ENCODE results near the gene IFNL4. TPM values are rescaled to one million over a fixed set of nuclear protein-coding genes. Genes with fewer than 3 reads are reported as not detected.

Gene IFNL4
- total and polyA plus RNA-seq, 9 donors: 0.17 to 0.23 TPM; not detected in 7

DNA sequence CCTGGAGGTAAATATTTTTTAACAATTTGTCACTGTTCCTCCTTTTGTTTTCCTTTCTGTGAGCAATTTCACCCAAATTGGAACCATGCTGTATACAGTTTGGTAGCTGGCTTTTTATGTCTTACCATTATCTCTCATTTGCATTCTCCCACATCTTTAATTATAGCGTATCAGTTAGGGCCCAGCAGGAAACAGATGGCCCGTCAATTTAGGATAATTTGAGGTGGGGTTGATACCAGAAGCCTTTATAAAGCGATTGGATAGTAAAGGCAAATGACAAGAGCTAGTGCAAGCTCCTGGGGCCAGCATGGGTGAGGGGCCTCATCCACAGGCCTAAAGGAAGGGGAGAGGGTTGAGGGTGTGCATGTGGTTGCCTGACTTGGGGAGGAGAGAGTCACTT is 3.8 kb upstream of the IFNL4 start:
- Histone ChIP-seq H3K27me3 (no peaks in the 10 kb centered on the region), H3K4me1 (ENCODE audit: insufficient read depth) (no peaks in the 10 kb centered on the region), H3K36me3 (no peaks in the 10 kb centered on the region), H3K27ac (no peak overlapping the region), H3K9me3 (peaks cover 0 to 4% of the 10 kb centered on the region in 2 donors), H3K4me3 (no peak overlapping the region)
- TF ChIP-seq POLR2A (IDR thresholded peaks at IDR 0.05) (no peak), EP300 (IDR thresholded peaks at IDR 0.05) (no peak)
- TF ChIP-seq, protein P1, sequence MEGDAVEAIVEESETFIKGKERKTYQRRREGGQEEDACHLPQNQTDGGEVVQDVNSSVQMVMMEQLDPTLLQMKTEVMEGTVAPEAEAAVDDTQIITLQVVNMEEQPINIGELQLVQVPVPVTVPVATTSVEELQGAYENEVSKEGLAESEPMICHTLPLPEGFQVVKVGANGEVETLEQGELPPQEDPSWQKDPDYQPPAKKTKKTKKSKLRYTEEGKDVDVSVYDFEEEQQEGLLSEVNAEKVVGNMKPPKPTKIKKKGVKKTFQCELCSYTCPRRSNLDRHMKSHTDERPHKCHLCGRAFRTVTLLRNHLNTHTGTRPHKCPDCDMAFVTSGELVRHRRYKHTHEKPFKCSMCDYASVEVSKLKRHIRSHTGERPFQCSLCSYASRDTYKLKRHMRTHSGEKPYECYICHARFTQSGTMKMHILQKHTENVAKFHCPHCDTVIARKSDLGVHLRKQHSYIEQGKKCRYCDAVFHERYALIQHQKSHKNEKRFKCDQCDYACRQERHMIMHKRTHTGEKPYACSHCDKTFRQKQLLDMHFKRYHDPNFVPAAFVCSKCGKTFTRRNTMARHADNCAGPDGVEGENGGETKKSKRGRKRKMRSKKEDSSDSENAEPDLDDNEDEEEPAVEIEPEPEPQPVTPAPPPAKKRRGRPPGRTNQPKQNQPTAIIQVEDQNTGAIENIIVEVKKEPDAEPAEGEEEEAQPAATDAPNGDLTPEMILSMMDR (IDR thresholded peaks at IDR 0.05): no peak
- intact Hi-C loops (cut with DNase I): no loop called here
- DNase-seq: no peak
- WGBS, 3 donors: 39 to 52% (median 39%) methylated on average over 3 of the region's 3 CpGs

DNA sequence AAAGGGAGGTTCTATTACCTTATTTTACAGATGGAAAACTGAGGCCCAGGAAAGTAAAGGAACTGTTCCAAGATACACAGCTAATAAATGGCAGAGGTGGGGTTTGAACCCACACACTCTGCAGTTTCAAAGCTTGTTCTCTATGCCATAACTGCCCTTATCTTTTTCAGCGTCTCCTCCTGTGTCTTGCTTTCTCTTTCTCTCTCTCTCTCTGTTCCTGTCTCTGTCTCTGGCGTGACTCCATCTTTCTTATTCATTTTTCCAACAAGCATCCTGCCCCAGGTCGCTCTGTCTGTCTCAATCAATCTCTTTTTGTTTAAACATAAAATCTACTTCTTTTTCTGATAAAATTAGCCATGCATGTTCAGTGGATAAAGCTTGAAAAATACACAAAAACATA is 3.2 kb upstream of the IFNL4 start:
- H3K4me3 ChIP-seq: no peak overlapping the region
- H3K9me3 ChIP-seq: peaks cover 0 to 4% of the 10 kb centered on the region in 2 donors
- no peaks in the 10 kb centered on the region for H3K4me1 ChIP-seq (ENCODE audit: insufficient read depth)
- WGBS, 3 donors: 38 to 54% (median 51%) methylated on average over 3 of the region's 3 CpGs
- DNase-seq: no peak
- no peaks in the 10 kb centered on the region for H3K36me3 ChIP-seq
- H3K27me3 ChIP-seq: no peaks in the 10 kb centered on the region
- intact Hi-C loops (cut with DNase I): no loop called here
- TF ChIP-seq, protein P1 (IDR thresholded peaks at IDR 0.05): no peak
- TF ChIP-seq POLR2A (IDR thresholded peaks at IDR 0.05): no peak
- TF ChIP-seq EP300 (IDR thresholded peaks at IDR 0.05): no peak
- no peak overlapping the region for H3K27ac ChIP-seq

DNA sequence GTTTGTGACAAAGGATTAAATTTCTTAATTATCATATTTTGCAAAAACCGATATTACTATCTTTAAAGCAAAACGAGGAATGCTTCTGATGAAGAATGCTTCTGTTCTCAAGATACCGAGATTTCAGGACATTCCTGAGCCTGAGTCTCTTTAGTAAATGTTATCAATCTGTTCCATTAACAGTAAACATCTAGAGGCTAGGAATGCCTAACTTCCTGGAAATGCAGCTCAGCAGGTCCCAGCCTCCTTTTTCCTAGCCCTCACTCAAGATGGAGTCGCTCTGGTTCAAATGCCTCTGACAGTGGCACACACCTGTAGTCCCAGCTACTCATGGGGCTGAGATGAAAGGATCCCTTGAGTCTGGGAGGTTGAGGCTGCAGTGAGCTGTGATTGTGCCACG is 2.4 kb upstream of the IFNL4 start:
- no peak for DNase-seq
- Histone ChIP-seq H3K27me3 (no peaks in the 10 kb centered on the region), H3K4me3 (no peak overlapping the region), H3K36me3 (no peaks in the 10 kb centered on the region), H3K9me3 (no peaks in the 10 kb centered on the region), H3K27ac (no peak overlapping the region), H3K4me1 (ENCODE audit: insufficient read depth) (no peaks in the 10 kb centered on the region)
- TF ChIP-seq, protein P1 (IDR thresholded peaks at IDR 0.05): no peak
- TF ChIP-seq EP300 (IDR thresholded peaks at IDR 0.05) (no peak), POLR2A (IDR thresholded peaks at IDR 0.05) (no peak)
- WGBS, 3 donors: 43 to 63% (median 51%) methylated on average over 5 of the region's 5 CpGs
- intact Hi-C loops (cut with DNase I): no loop called here

DNA sequence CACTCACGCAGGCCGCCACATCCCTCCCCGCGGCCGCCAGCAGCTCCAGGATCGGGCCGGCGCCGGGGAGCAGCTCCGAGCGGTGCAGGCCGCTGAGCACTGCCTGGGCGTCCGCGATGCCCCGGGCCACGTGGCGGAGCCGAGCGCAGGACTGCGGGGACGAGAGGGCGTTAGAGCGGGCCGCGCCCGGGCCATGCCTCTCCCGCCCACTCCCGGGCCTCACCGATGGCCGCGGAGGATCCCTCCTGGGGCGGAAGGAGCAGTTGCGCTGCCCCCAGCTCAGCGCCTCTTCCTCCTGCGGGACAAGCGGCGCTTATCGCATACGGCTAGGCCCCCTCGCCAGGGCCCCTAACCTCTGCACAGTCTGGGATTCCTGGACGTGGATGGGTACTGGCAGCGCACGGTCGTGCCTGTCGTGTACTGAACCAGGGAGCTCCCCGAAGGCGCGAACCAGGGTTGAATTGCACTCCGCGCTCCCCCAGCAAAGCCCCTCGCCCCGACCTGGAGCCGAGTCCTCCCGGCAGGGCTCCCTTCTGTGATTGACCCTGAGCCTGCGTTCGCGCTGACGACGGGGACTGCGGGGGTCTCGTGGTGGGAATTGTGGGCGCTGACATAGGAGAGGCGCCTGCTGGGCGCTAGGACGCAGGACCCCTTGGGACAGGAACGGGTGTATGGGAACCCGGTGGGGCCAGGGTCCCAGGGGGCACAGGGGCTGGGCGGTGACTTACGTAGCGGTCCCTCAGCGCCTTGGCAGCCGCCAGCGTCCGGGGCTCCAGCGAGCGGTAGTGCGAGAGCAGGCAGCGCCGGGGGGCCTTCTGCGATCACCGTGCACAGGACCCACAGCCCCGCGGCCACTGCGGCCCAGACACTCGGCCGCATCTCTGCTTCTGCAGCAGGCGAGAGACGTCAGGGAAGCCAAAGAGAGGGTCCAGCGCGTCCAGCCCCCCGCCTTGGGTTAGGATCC is 673 bp downstream of the IFNL4 start:
- no peaks in the 10 kb centered on the region for H3K9me3 ChIP-seq
- no peaks in the 10 kb centered on the region for H3K27me3 ChIP-seq
- 13 to 34% (median 23%) methylated on average over 49 to 92 of the region's 92 CpGs for WGBS, 3 donors
- no peak for DNase-seq
- H3K27ac ChIP-seq: no peak overlapping the region
- H3K4me1 ChIP-seq (ENCODE audit: insufficient read depth): no peaks in the 10 kb centered on the region
- intact Hi-C loops (cut with DNase I): no loop called here
- no peaks in the 10 kb centered on the region for H3K36me3 ChIP-seq
- no peak overlapping the region for H3K4me3 ChIP-seq
- TF ChIP-seq, protein P1 (IDR thresholded peaks at IDR 0.05): no peak
- TF ChIP-seq POLR2A (IDR thresholded peaks at IDR 0.05) (no peak), EP300 (IDR thresholded peaks at IDR 0.05) (no peak)

Data from ovary (tissue), 9 donors.